Measurements from ENCODE around the gene OR2T34. TPM values are rescaled to one million over a fixed set of nuclear protein-coding genes. Genes with fewer than 3 reads are reported as not detected.

OR2T34 gene
- total and polyA plus RNA-seq, 2 experiments from 2014 or later, result not detected

DNA sequence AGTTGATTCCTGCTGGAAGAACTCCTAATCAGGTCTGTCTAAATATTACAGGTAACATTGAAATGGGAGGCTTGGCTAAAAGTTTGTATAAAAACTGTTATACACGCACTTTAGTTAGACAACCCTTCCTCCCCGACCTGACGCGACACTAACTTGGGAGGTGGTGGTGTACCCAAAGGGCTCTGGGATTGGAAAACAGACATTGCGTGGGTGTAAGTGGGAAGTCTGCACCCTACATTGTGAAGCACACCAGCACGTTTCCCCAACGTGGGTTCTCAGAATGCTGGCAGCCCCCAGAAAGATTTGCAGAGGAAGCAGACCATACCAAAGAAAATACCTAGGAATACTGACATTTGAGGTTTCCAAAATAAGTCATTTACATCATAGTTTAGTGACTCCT, 43.6 kb upstream of the OR2T34 start:
- Mint-ChIP-seq H3K27me3 (ENCODE audit: insufficient read depth, low read depth, poor library complexity) (no peaks in the 10 kb centered on the region), H3K9me3 (peaks cover 90% of the 10 kb centered on the region), H3K36me3 (ENCODE audit: low read depth) (peaks cover 23% of the 10 kb centered on the region), H3K4me1 (no peaks in the 10 kb centered on the region), H3K27ac (no peak overlapping the region), H3K4me3 (no peak overlapping the region)
- no peak overlapping the region for H2AFZ ChIP-seq
- H3K4me1 ChIP-seq (ENCODE audit: insufficient read depth), result no peaks in the 10 kb centered on the region
- H3K4me3 ChIP-seq, result no peak overlapping the region
- TF ChIP-seq, protein P1, sequence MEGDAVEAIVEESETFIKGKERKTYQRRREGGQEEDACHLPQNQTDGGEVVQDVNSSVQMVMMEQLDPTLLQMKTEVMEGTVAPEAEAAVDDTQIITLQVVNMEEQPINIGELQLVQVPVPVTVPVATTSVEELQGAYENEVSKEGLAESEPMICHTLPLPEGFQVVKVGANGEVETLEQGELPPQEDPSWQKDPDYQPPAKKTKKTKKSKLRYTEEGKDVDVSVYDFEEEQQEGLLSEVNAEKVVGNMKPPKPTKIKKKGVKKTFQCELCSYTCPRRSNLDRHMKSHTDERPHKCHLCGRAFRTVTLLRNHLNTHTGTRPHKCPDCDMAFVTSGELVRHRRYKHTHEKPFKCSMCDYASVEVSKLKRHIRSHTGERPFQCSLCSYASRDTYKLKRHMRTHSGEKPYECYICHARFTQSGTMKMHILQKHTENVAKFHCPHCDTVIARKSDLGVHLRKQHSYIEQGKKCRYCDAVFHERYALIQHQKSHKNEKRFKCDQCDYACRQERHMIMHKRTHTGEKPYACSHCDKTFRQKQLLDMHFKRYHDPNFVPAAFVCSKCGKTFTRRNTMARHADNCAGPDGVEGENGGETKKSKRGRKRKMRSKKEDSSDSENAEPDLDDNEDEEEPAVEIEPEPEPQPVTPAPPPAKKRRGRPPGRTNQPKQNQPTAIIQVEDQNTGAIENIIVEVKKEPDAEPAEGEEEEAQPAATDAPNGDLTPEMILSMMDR (conservative IDR thresholded peaks at IDR 0.05; ENCODE audit: low read depth in 2 of 2), result no peak
- no peak for TF ChIP-seq CREB1 (CRISPR knock-in tag; IDR thresholded peaks at IDR 0.05; ENCODE audit: low read depth)
- TF ChIP-seq POLR2AphosphoS5 (IDR thresholded peaks at IDR 0.05; ENCODE audit: low read depth), result no peak
- TF ChIP-seq, protein P2, sequence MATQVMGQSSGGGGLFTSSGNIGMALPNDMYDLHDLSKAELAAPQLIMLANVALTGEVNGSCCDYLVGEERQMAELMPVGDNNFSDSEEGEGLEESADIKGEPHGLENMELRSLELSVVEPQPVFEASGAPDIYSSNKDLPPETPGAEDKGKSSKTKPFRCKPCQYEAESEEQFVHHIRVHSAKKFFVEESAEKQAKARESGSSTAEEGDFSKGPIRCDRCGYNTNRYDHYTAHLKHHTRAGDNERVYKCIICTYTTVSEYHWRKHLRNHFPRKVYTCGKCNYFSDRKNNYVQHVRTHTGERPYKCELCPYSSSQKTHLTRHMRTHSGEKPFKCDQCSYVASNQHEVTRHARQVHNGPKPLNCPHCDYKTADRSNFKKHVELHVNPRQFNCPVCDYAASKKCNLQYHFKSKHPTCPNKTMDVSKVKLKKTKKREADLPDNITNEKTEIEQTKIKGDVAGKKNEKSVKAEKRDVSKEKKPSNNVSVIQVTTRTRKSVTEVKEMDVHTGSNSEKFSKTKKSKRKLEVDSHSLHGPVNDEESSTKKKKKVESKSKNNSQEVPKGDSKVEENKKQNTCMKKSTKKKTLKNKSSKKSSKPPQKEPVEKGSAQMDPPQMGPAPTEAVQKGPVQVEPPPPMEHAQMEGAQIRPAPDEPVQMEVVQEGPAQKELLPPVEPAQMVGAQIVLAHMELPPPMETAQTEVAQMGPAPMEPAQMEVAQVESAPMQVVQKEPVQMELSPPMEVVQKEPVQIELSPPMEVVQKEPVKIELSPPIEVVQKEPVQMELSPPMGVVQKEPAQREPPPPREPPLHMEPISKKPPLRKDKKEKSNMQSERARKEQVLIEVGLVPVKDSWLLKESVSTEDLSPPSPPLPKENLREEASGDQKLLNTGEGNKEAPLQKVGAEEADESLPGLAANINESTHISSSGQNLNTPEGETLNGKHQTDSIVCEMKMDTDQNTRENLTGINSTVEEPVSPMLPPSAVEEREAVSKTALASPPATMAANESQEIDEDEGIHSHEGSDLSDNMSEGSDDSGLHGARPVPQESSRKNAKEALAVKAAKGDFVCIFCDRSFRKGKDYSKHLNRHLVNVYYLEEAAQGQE (IDR thresholded peaks at IDR 0.05; ENCODE audit: unreplicated experiment), result no peak
- no peak for TF ChIP-seq JUNB (IDR thresholded peaks at IDR 0.05; ENCODE audit: unreplicated experiment)
- TF ChIP-seq, protein P3, sequence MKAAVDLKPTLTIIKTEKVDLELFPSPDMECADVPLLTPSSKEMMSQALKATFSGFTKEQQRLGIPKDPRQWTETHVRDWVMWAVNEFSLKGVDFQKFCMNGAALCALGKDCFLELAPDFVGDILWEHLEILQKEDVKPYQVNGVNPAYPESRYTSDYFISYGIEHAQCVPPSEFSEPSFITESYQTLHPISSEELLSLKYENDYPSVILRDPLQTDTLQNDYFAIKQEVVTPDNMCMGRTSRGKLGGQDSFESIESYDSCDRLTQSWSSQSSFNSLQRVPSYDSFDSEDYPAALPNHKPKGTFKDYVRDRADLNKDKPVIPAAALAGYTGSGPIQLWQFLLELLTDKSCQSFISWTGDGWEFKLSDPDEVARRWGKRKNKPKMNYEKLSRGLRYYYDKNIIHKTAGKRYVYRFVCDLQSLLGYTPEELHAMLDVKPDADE (IDR thresholded peaks at IDR 0.05), result no peak
- no peak for TF ChIP-seq ZNF114 (CRISPR knock-in tag; IDR thresholded peaks at IDR 0.05)
- TF ChIP-seq EZH2 (IDR thresholded peaks at IDR 0.05; ENCODE audit: low read depth, unreplicated experiment), result no peak
- TF ChIP-seq STAT1 (IDR thresholded peaks at IDR 0.05; ENCODE audit: unreplicated experiment), result no peak
- no peak for TF ChIP-seq EZH2phosphoT487 (IDR thresholded peaks at IDR 0.05; ENCODE audit: unreplicated experiment)
- TF ChIP-seq NANOG (IDR thresholded peaks at IDR 0.05; ENCODE audit: borderline replicate concordance), result no peak
- no peak for TF ChIP-seq ZNF331 (CRISPR knock-in tag; IDR thresholded peaks at IDR 0.05; ENCODE audit: low read depth)
- TF ChIP-seq, protein P4, sequence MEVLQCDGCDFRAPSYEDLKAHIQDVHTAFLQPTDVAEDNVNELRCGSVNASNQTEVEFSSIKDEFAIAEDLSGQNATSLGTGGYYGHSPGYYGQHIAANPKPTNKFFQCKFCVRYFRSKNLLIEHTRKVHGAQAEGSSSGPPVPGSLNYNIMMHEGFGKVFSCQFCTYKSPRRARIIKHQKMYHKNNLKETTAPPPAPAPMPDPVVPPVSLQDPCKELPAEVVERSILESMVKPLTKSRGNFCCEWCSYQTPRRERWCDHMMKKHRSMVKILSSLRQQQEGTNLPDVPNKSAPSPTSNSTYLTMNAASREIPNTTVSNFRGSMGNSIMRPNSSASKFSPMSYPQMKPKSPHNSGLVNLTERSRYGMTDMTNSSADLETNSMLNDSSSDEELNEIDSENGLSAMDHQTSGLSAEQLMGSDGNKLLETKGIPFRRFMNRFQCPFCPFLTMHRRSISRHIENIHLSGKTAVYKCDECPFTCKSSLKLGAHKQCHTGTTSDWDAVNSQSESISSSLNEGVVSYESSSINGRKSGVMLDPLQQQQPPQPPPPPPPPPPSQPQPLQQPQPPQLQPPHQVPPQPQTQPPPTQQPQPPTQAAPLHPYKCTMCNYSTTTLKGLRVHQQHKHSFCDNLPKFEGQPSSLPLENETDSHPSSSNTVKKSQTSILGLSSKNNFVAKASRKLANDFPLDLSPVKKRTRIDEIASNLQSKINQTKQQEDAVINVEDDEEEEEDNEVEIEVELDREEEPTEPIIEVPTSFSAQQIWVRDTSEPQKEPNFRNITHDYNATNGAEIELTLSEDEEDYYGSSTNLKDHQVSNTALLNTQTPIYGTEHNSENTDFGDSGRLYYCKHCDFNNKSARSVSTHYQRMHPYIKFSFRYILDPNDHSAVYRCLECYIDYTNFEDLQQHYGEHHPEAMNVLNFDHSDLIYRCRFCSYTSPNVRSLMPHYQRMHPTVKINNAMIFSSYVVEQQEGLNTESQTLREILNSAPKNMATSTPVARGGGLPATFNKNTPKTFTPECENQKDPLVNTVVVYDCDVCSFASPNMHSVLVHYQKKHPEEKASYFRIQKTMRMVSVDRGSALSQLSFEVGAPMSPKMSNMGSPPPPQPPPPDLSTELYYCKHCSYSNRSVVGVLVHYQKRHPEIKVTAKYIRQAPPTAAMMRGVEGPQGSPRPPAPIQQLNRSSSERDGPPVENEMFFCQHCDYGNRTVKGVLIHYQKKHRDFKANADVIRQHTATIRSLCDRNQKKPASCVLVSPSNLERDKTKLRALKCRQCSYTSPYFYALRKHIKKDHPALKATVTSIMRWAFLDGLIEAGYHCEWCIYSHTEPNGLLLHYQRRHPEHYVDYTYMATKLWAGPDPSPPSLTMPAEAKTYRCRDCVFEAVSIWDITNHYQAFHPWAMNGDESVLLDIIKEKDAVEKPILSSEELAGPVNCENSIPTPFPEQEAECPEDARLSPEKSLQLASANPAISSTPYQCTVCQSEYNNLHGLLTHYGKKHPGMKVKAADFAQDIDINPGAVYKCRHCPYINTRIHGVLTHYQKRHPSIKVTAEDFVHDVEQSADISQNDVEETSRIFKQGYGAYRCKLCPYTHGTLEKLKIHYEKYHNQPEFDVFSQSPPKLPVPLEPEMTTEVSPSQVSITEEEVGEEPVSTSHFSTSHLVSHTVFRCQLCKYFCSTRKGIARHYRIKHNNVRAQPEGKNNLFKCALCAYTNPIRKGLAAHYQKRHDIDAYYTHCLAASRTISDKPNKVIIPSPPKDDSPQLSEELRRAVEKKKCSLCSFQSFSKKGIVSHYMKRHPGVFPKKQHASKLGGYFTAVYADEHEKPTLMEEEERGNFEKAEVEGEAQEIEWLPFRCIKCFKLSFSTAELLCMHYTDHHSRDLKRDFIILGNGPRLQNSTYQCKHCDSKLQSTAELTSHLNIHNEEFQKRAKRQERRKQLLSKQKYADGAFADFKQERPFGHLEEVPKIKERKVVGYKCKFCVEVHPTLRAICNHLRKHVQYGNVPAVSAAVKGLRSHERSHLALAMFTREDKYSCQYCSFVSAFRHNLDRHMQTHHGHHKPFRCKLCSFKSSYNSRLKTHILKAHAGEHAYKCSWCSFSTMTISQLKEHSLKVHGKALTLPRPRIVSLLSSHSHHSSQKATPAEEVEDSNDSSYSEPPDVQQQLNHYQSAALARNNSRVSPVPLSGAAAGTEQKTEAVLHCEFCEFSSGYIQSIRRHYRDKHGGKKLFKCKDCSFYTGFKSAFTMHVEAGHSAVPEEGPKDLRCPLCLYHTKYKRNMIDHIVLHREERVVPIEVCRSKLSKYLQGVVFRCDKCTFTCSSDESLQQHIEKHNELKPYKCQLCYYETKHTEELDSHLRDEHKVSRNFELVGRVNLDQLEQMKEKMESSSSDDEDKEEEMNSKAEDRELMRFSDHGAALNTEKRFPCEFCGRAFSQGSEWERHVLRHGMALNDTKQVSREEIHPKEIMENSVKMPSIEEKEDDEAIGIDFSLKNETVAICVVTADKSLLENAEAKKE (CRISPR knock-in tag; IDR thresholded peaks at IDR 0.05), result no peak
- no peaks in the 10 kb centered on the region for H3K27me3 ChIP-seq (ENCODE audit: insufficient read depth)
- no peaks in the 10 kb centered on the region for H3K9me2 ChIP-seq (ENCODE audit: insufficient read depth)
- no peaks in the 10 kb centered on the region for H3F3A ChIP-seq (replicated peaks; ENCODE audit: low read depth)
- no peak overlapping the region for H3K4me2 ChIP-seq
- ATAC-seq (no peak), DNase-seq (ENCODE audit: low spot score) (no peak)
- no peak overlapping the region for H3K27ac ChIP-seq (ENCODE audit: low read depth)
- no peaks in the 10 kb centered on the region for H3K79me2 ChIP-seq (replicated peaks; ENCODE audit: insufficient read depth)
- no peaks in the 10 kb centered on the region for H3K36me3 ChIP-seq (ENCODE audit: insufficient read depth)
- no peaks in the 10 kb centered on the region for H4K20me1 ChIP-seq (replicated peaks; ENCODE audit: insufficient read depth)
